Mucosa of gallbladder (tissue), 1 donor: ENCODE data around the gene IGF2R. TPM values are rescaled to one million over a fixed set of nuclear protein-coding genes. Genes with fewer than 3 reads are reported as not detected.

Experiments used
- DNase-seq: peaks from one replicate; pipeline ENCODE4 v3.0.0-alpha.2; 2020; ENCODE audit warnings: low spot score
- total RNA-seq: library from RNA; stranded (reverse); gene quantifications from one replicate; pipeline ENCODE4 v1.2.1, GENCODE V29; 2021
- donor health status: DM: no; HTN: no; CAD: no.

Gene IGF2R
- total RNA-seq, 1 donor from 2014 or later: 98.5 TPM

GRCh38 chr6:160049346-160049745 lies 80.5 kb downstream of the IGF2R start:
- no peak for DNase-seq

- no peak for DNase-seq
Measured at GRCh38 chr6:160050022-160050421, 81.1 kb downstream of the IGF2R start.

GRCh38 chr6:160051390-160051789 lies 82.5 kb downstream of the IGF2R start:
- no peak for DNase-seq

GRCh38 chr6:160054271-160054670 lies 85.4 kb downstream of the IGF2R start:
- DNase-seq: no peak

GRCh38 chr6:160054913-160055312 lies 86.0 kb downstream of the IGF2R start:
- DNase-seq: no peak

- DNase-seq: no peak
Measured at GRCh38 chr6:160055378-160055777, 86.5 kb downstream of the IGF2R start.

DNA sequence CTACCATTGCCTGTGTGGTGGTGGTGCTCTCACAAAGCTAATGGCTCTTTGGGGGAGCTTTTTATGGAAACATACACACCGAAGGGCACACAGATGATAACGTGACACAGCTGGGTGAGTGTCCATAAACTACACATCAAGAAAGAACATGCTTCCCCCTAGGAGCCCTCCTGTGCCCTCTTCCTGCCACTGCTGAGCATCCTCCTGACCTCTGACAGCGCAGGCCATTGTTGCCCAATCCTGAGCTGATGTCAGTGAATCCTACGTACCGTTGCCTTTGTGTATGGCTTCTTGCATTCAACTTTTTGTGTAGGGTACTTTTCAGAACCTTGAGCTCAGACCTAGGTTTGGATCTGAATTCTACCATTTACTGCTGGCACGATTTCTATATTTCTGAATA lies 86.9 kb downstream of the IGF2R start:
- DNase-seq: no peak

DNA sequence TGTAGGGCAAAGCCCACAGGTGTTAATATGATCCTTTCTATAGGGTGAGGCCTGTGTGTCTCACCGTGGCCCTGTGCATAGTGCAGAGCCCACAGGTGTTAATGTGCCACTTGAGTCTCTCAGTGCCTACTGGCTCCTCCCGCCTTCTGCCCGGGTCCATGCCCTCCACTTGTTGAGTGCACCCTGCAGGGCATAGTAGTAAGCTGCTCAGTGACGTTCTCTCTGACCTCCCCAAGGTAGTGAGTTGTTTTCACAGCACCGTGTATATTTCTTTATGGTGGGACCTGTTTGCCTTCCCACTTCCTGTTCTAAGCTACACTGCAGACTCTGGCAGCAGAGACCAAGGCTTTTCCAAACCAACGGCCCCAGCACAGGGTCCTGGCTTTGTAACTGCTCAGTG lies 88.2 kb downstream of the IGF2R start:
- no peak for DNase-seq

GRCh38 chr6:160058603-160059215 lies 89.8 kb downstream of the IGF2R start:
- DNase-seq: no peak

- no peak for DNase-seq
Measured at GRCh38 chr6:160060221-160060620, 91.3 kb downstream of the IGF2R start.

DNA sequence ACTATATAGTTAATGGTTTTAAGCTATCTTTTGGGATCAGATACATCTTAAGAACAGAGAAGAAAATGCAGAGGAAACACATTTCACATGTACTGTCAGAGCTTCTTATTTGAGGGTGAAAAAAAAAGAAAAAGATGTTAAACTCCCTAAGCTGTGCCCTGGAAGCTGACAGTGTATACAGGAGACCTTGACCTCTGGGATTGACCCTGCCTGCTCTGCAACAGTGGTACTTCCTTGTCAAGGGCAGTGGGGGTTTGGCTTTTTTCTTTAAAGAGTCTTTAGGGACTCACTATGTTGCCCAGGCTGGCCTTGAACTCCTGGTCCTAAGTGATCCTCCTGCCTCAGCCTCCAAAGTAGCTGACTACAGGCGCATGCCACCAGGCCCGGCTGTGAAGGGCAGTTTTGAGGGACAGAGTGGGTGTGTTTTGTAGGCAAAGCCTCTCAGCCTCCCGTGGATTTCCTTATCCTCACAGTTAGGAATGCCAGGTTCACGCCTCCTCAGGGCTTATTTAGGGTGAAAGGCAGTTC lies 92.1 kb downstream of the IGF2R start:
- no peak for DNase-seq

DNA sequence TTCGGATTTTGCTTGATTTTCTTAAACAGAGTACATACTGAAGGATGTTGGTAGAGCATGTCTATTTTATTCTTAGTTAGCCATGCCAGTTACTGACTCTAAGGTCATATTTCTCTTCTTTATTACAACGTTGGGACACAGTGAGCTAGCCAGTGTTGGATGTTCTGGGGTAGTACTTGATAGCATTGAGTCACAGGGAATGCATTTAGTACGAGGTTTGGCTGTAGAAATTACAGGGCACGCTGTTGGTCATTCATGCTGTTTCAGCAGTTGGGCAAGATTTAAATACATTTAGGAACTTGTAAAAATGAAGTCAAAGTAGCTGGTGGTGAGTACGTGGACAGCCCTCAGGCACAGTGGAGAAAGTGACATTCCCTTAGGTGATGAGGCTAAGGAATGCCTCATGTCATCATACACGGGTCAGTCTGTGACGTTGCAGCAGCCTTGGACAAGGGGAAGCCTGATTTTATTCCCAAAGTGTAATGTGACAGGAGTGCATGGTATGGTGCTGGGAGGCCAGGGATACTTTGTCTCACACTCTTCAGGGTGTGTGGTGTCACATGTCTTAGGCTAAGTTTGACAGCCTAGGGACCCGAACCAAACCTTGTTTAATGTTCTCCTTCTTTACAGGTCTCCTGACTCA lies 95.0 kb downstream of the IGF2R start:
- DNase-seq: no peak

DNA sequence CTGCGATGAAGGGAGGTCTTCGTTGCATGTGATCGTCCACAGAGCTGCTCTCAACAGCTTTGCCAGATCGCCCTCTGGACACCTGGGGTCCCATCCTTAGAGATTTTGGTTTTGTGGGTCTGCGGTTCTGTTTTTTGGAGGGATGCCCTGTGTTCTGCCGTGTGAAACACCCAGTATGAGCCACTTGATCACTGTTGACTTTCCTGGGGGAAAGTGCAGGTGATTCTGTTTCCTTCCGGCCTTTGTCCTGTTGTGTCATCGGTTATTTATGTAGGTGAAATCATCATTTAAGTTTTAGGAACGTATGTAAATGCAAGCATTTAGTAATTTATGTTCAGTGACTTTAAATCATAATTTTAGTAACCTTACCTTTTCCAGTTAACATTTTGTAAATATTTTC lies 96.3 kb downstream of the IGF2R start:
- DNase-seq: no peak

DNA sequence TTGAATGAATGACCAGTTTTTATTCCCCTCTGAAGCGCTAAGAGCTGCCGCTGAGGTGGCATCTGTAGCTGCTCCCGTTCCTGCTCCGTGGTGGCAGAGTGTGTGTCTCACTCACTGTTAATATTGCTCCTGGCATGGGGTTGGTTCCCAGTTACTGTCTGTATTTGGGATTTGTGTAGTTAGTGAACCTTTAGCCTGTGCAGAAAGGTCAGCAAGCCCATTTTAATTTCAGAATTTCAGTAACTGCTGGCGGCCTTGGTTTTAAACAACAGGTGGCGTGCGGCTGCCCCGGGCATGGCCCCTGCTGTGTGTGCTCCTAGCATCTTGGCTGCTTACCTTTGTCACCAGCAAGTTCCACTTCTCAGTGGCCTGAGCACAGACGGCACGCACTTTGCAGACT lies 98.7 kb downstream of the IGF2R start:
- no peak for DNase-seq

DNA sequence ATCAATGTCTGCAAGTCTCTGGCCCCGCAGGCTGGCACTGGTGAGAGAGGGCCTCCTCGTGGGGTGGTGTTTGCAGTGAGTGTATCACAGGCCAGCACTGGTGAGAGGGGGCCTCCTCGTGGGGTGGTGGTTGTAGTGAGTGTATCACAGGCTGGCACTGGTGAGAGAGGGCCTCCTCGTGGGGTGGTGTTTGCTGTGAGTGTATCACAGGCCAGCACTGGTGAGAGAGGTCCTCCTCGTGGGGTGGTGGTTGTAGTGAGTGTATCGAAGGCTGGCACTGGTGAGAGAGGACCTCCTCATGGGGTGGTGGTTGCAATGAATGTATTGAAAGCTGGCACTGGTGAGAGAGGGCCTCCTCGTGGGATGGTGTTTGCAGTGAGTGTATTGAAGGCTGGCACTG lies 99.5 kb downstream of the IGF2R start:
- DNase-seq: no peak

DNA sequence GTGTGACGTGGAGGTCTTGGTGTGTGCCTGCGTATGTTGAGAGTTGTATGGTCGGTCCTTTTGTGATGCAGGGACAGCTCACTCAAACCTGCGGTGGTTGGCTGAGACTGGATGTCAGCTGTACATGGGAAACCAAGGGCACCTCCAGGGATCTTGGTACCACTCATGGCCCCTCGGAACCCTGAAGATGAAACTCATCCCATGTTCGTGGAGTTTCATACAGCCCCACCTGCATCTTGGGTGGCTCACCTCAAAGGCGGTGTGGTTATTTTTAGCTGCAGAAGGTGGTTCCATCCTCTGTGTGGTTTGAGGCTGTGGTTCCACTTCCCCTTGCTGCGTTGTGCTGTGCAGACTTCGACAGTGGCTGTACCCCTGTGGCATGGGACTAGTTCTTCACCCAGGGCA lies 100.2 kb downstream of the IGF2R start:
- no peak for DNase-seq

- DNase-seq: no peak
Measured at GRCh38 chr6:160069459-160069858, 100.6 kb downstream of the IGF2R start.

DNA sequence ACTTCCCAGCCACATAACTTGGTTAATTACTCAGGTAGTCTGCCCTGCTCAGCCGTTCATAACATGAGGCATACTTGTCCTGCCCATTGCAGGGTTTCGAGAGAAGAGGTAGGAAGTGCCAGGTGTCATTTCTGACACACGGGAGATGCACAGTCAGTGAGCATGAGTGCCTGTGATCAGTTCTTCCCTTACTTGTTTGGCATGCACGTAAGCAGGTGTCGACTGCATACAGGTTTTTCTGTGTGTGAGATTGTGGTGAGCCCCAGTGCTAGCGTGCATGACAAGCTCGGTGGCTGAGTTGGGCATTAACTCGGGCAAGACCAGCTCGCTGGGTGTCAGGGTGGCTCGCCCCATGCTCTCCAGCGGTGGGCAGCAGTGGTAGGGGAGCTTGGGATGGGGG lies 101.5 kb downstream of the IGF2R start:
- DNase-seq: no peak

GRCh38 chr6:160070831-160071230 lies 101.9 kb downstream of the IGF2R start:
- DNase-seq: no peak

GRCh38 chr6:160071805-160072690 lies 103.2 kb downstream of the IGF2R start:
- no peak for DNase-seq

GRCh38 chr6:160073272-160073671 lies 104.4 kb downstream of the IGF2R start:
- no peak for DNase-seq

DNA sequence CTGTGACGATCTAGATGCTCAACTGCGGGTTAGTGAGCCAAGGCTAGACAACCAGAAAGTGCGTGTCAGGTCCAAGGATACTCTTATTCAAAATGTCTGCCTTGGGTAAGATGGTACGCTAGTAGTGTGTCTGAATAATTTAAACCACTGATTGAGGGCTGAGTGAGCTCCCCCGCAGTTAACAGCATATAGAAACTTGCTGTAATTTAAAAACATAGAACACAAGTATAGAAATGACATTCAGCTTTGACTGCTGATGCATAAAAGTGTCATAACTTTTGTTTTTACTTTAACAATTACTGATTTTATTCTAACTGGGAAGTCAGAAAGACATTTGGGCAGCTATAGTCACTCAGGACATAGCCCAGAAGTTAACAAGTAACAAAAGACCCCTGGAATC lies 107.1 kb downstream of the IGF2R start:
- DNase-seq: no peak

- no peak for DNase-seq
Measured at GRCh38 chr6:160077024-160077423, 108.1 kb downstream of the IGF2R start.
